Stomach (tissue), 4 donors: ENCODE results near the gene PCDHGA7.

Source experiments
- CTCF ChIP-seq, 7 experiments: fragments of 450-650 bp in 4 of 7; fragments of 200-600 bp in 3 of 7; sonication (generic) in 3 of 7; IDR thresholded peaks; one replicate each; pipeline ENCODE4 v1.5.1; 2016 to 2019; ENCODE audit warnings: antibody characterized with exemption in 7 of 7, control low read depth in 2 of 7, mild to moderate bottlenecking in 1 of 7
- EP300 ChIP-seq: sonication (generic); formaldehyde crosslinking; IDR thresholded peaks from one replicate; pipeline ENCODE4 v1.6.1; 2017; ENCODE audit warnings: antibody characterized with exemption

GRCh38 chr5:141421489-141421855 lies 38.9 kb downstream of the PCDHGA7 start:
- TF ChIP-seq EP300 (no peak), CTCF (IDR thresholded peaks at IDR 0.05) (no peak)
